GM12873 (cell line): ENCODE measurements around the gene CASP10.

Source experiments
- TF ChIP-seq, protein P1 (sequence below): IDR thresholded peaks from 2 replicates; pipeline ENCODE4 v1.5.1; 2012; ENCODE audit warnings: low read depth, mild to moderate bottlenecking, moderate library complexity, low read length, control low read depth; ENCODE audit not compliant: insufficient read depth; ENCODE audit errors: missing control alignments

Gene CASP10

GRCh38 chr2:201263779-201264178, 80.8 kb downstream of the CASP10 start:
- TF ChIP-seq, protein P1, sequence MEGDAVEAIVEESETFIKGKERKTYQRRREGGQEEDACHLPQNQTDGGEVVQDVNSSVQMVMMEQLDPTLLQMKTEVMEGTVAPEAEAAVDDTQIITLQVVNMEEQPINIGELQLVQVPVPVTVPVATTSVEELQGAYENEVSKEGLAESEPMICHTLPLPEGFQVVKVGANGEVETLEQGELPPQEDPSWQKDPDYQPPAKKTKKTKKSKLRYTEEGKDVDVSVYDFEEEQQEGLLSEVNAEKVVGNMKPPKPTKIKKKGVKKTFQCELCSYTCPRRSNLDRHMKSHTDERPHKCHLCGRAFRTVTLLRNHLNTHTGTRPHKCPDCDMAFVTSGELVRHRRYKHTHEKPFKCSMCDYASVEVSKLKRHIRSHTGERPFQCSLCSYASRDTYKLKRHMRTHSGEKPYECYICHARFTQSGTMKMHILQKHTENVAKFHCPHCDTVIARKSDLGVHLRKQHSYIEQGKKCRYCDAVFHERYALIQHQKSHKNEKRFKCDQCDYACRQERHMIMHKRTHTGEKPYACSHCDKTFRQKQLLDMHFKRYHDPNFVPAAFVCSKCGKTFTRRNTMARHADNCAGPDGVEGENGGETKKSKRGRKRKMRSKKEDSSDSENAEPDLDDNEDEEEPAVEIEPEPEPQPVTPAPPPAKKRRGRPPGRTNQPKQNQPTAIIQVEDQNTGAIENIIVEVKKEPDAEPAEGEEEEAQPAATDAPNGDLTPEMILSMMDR, result no peak

GRCh38 chr2:201264472-201265173, 81.7 kb downstream of the CASP10 start:
- TF ChIP-seq, protein P1, result no peak

DNA sequence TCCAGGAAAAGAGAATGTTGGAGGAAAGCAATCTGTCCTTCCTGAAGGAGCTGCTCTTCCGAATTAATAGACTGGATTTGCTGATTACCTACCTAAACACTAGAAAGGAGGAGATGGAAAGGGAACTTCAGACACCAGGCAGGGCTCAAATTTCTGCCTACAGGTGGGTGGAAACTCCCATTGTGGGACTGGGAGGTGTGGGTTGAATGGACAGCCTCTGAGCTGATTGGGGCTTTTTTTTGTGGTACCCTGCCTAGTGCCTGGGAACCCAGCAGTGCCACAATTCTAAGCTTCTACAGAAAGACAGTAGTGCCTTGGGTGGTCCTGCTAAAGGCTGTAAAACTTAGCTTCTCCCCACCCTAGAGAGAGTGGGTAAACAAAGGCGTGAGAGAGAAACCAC, 83.7 kb downstream of the CASP10 start:
- TF ChIP-seq, protein P1, result no peak

- TF ChIP-seq, protein P1, result no peak
These were observed 84.5 kb downstream of the CASP10 start for GRCh38 chr2:201267278-201268030.

- TF ChIP-seq, protein P1, result no peak
These were observed 86.8 kb downstream of the CASP10 start for GRCh38 chr2:201269764-201270163.

DNA sequence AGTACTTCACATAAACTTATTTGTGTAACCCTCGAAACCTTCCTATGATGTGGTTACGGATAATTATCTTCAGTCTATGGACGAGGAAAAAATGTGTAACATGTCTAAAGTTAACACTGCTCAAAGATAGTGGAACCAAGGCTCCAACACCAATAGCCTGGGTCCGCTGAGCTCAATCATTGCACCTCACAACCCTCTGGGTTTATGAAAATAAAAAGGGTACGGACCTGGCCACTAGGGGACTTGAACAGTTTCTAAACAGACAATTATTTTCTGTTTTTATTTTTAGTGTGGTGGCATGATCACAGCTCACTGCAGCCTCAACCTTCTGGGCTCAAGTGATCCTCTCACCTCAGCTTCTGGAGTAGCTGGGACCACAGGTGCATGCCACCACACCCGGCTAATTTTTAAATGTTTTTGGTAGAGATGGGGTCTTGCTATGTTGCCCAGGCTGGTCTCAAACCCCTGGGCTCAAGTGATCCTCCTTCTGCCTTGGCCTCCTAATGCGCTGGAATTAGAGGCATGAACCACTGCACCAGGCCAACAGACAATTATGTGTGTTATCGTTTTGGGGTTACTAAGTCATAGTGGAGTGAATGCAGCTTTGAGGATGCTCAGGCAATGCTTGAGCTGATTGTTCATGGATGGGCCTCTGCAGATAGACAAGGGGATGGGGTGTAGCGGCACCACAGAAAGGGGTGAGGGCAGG, 87.5 kb downstream of the CASP10 start:
- TF ChIP-seq, protein P1, result no peak

DNA sequence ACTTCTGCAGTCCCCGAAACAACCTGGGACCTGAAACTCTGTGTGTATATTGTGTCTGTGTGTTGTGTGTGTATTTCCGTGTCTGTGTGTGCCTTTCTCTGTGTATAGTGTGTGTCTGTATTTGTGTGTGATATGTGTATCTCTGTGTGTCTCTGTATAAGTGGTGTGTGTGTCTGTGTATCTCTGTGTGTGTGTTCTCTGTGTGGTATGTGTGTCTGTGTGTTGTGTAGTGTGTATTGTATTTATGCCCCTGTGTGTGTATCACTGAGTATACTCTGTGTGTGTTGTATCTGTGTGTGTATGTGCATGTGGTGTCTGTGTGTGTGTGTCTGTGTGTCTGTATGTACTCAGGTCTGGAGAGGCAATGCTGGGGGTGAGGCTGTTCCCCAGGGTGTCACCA, 89.0 kb downstream of the CASP10 start:
- TF ChIP-seq, protein P1, result no peak
